A549 (cell line): ENCODE measurements around the gene CMIP.

ENCODE experiments used
- CBX8 ChIP-seq: fragments of 200-600 bp; sonication (generic); IDR thresholded peaks from 2 replicates; pipeline ENCODE4 v1.6.1; 2016
- EP300 ChIP-seq, 2 experiments: fragments of >200 bp; sonication (Bioruptor Twin); formaldehyde crosslinking; IDR thresholded peaks; 2 replicates in 1 of 2; 3 replicates in 1 of 2; pipeline ENCODE4 v1.6.1; 2016 to 2017
- HDAC2 ChIP-seq: fragments of 200-600 bp; sonication (generic); IDR thresholded peaks from 2 replicates; pipeline ENCODE4 v1.6.1; 2016
- JUN ChIP-seq, 2 experiments: fragments of >200 bp; sonication (Bioruptor Twin); formaldehyde crosslinking; IDR thresholded peaks; 2 replicates in 1 of 2; 3 replicates in 1 of 2; pipeline ENCODE4 v1.6.1; 2016 to 2017
- JUNB ChIP-seq: fragments of >200 bp; sonication (Bioruptor Twin); formaldehyde crosslinking; IDR thresholded peaks from 2 replicates; pipeline ENCODE4 v1.6.1; 2016
- POLR2A ChIP-seq: IDR thresholded peaks from 2 replicates; pipeline ENCODE4 v1.6.1; 2012; ENCODE audit warnings: mild to moderate bottlenecking, low read length
- RFX5 ChIP-seq: fragments of 450-650 bp; IDR thresholded peaks from 2 replicates; pipeline ENCODE4 v1.7.1; 2014; ENCODE audit warnings: antibody characterized with exemption, mild to moderate bottlenecking, moderate library complexity
- SREBF2 ChIP-seq: fragments of 450-650 bp; IDR thresholded peaks from 2 replicates; pipeline ENCODE4 v1.6.1; 2014; ENCODE audit warnings: mild to moderate bottlenecking, moderate library complexity
- ZNF302 ChIP-seq: fragments of 250-450 bp; sonication (Bioruptor Pico); IDR thresholded peaks from 2 replicates; pipeline ENCODE4 v1.9.0; 2021; ENCODE audit warnings: inconsistent platforms, mild to moderate bottlenecking, moderate library complexity
- TF ChIP-seq, protein P1 (sequence below): fragments of >200 bp; sonication (Bioruptor Twin); formaldehyde crosslinking; IDR thresholded peaks from 3 replicates; pipeline ENCODE4 v1.5.1; 2016
- TF ChIP-seq, protein P2 (sequence below): fragments of 150-350 bp; IDR thresholded peaks from 2 replicates; pipeline ENCODE4 v1.6.1; 2014; ENCODE audit warnings: low read depth, mild to moderate bottlenecking, low read length
- TF ChIP-seq, protein P3 (sequence below): fragments of 250-450 bp; sonication (Bioruptor Pico); IDR thresholded peaks from 2 replicates; pipeline ENCODE4 v1.5.0; 2021; ENCODE audit warnings: mild to moderate bottlenecking, moderate library complexity, borderline replicate concordance

DNA sequence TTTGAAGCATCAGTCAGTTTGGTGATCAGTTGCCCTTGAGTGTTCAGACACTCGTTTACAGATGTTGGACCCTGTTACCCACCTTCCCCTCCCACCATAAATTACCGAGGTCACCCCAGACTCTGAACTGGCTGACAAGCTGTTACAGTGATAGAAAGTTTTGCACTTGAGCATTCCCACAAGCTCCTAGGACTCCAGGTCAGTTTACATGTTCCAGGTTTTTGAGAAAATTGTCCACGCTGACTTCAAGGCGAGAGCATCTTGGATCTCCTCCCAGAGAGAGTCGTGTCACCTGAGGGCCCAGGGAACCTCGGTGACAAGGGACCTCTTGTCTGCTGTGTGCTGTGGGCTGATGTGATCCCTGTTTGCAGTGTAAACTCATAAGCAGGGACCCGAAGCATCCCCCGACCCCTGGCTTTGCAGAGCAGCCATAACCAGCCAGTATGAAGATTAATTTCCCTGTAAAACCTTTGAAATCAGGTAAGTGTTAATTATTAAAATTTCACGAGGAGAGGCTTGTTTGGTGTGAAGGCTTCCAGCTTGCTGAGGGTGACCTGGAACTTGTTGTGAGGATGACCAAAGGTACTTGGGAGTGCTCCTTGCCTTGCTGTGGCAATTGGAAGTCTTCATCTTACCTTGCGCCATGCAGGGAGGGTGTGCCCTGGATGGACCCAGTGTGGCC is 91.2 kb downstream of the CMIP start:
- no peak for TF ChIP-seq RFX5
- TF ChIP-seq CBX8, result no peak
- no peak for TF ChIP-seq POLR2A
- TF ChIP-seq, protein P1, sequence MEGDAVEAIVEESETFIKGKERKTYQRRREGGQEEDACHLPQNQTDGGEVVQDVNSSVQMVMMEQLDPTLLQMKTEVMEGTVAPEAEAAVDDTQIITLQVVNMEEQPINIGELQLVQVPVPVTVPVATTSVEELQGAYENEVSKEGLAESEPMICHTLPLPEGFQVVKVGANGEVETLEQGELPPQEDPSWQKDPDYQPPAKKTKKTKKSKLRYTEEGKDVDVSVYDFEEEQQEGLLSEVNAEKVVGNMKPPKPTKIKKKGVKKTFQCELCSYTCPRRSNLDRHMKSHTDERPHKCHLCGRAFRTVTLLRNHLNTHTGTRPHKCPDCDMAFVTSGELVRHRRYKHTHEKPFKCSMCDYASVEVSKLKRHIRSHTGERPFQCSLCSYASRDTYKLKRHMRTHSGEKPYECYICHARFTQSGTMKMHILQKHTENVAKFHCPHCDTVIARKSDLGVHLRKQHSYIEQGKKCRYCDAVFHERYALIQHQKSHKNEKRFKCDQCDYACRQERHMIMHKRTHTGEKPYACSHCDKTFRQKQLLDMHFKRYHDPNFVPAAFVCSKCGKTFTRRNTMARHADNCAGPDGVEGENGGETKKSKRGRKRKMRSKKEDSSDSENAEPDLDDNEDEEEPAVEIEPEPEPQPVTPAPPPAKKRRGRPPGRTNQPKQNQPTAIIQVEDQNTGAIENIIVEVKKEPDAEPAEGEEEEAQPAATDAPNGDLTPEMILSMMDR, result no peak
- no peak for TF ChIP-seq SREBF2
- TF ChIP-seq, protein P2, sequence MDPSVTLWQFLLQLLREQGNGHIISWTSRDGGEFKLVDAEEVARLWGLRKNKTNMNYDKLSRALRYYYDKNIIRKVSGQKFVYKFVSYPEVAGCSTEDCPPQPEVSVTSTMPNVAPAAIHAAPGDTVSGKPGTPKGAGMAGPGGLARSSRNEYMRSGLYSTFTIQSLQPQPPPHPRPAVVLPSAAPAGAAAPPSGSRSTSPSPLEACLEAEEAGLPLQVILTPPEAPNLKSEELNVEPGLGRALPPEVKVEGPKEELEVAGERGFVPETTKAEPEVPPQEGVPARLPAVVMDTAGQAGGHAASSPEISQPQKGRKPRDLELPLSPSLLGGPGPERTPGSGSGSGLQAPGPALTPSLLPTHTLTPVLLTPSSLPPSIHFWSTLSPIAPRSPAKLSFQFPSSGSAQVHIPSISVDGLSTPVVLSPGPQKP, result no peak
- no peak for TF ChIP-seq JUNB
- TF ChIP-seq ZNF302 (CRISPR knock-in tag), result no peak
- no peak for TF ChIP-seq JUN (IDR thresholded peaks at IDR 0.05)
- no peak for TF ChIP-seq EP300 (IDR thresholded peaks at IDR 0.05)
- no peak for TF ChIP-seq HDAC2
- TF ChIP-seq, protein P3, sequence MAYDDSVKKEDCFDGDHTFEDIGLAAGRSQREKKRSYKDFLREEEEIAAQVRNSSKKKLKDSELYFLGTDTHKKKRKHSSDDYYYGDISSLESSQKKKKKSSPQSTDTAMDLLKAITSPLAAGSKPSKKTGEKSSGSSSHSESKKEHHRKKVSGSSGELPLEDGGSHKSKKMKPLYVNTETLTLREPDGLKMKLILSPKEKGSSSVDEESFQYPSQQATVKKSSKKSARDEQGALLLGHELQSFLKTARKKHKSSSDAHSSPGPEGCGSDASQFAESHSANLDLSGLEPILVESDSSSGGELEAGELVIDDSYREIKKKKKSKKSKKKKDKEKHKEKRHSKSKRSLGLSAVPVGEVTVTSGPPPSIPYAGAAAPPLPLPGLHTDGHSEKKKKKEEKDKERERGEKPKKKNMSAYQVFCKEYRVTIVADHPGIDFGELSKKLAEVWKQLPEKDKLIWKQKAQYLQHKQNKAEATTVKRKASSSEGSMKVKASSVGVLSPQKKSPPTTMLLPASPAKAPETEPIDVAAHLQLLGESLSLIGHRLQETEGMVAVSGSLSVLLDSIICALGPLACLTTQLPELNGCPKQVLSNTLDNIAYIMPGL (CRISPR knock-in tag), result no peak
